ENCODE results near the gene OOSP4B. TPM values are rescaled to one million over a fixed set of nuclear protein-coding genes. Genes with fewer than 3 reads are reported as not detected.

The OOSP4B gene
- not detected in 2 replicates for total RNA-seq

DNA sequence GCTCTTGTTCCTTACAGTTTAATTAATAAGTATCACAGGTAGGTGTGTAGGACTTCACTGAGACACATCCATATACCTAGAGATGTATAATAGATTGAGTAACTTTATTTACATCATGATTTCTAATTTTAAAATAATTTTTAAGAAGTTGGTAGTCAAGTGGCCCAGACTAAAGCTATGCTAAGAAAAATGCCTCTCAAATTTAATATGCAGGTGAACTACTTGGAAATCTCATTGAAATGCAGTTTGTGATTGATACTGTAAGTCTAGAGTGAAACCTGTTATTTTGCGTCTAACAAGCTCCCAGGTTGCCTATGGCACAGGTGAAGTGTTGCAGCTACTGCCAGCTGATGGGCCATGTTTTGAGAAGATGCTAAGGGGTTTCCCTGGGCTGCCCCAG is at the start of gene OOSP4B:
OOSP4B (plus strand) TSS at position 301 of the 400 bp plus-strand sequence.

GRCh38 chr11:60040109-60040508 is 23.1 kb downstream of the OOSP4B start, which contains the start of gene OOSP2:
Gene OOSP2 (plus strand): TSS chr11:60040409. CDS start chr11:60040460, 51 bp downstream.

DNA sequence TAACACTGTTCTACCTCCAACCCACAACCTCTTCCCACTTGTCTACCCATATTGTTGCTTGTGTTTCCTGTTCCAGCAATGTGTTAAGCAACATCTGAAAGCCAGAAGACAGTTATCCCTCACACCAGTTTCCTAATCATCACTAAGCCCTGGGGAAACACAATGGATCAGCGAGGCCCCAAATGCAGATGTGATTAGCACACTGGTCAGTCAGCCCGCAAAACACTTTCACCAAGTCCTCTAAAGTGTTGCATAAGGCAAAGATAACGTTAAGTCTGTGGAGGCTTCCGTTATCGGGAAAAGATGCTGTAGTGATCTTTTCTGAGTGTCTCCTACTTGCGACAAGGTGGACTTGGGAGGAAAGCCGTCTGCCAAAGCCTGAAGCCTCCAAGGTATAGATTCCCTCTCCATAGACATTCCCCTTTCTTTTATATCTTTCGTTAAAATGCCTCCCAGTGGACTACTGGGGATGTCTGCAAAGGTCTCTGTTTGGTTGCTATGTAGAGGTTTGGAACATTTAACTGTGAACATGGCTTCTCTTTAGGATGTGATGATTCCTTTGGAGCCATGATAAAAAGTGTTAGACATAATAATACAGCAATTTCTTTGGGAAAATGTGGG is 39.5 kb downstream of the OOSP4B start, which contains the start of gene MS4A3:
MS4A3 (plus strand) TSS at position 317 of the 621 bp plus-strand sequence. CDS start 4,496 bp downstream, outside the sequence.

Other genes with a start within 250 kb of the OOSP4B start
- gene MRPL16, start 206.4 kb upstream of the OOSP4B start, total RNA-seq = 36.2 and 36.4 TPM in 2 replicates
- not detected in 2 replicates for gene CBLIF, start 171.7 kb upstream of the OOSP4B start, total RNA-seq
- 0.83 TPM in 1 of 2 replicates, not detected in the other for gene TCN1, start 150.7 kb upstream of the OOSP4B start, total RNA-seq
- gene OOSP3, start 138.4 kb upstream of the OOSP4B start, total RNA-seq = not detected in 2 replicates
- gene OOSP1, start 78.7 kb upstream of the OOSP4B start, total RNA-seq = not detected in 2 replicates
- not detected in 2 replicates for gene OOSP4A, start 53.1 kb upstream of the OOSP4B start, total RNA-seq
- not detected in 2 replicates for gene OOSP2, start 23.2 kb downstream of the OOSP4B start, total RNA-seq
- not detected in 2 replicates for gene MS4A3, start 39.5 kb downstream of the OOSP4B start, total RNA-seq
- not detected in 2 replicates for gene MS4A2, start 71.5 kb downstream of the OOSP4B start, total RNA-seq
- not detected in 2 replicates for gene MS4A6A, start 165.9 kb downstream of the OOSP4B start, total RNA-seq
- not detected in 2 replicates for gene MS4A4E, start 226.0 kb downstream of the OOSP4B start, total RNA-seq